Heart right ventricle (tissue), 16 donors: Measurements from ENCODE around the gene GALNT5. TPM values are rescaled to one million over a fixed set of nuclear protein-coding genes. Genes with fewer than 3 reads are reported as not detected.

Source experiments
- ATAC-seq, 8 donors: fragments of 200-7000 bp; cut with Tn5 transposase; one replicate each; pipeline ENCODE4 v1.9.1; 2020; ENCODE audit warnings: mild to moderate bottlenecking in 8 of 8, moderate library complexity in 8 of 8, moderate number of reproducible peaks in 1 of 8
- DNase-seq, 2 donors: peaks; one replicate each; pipeline ENCODE4 v3.0.0-alpha.2; 2020
- H3K27ac ChIP-seq, 10 donors: fragments of 200-600 bp; sonication (generic) in 2 of 10; one replicate each; pipeline versions ENCODE4 v1.5.0 to v1.8.0; 2020 to 2022; ENCODE audit warnings: mild to moderate bottlenecking in 3 of 10
- H3K27me3 ChIP-seq, 7 donors: fragments of 200-600 bp; one replicate each; pipeline ENCODE4 v1.8.0; 2021 to 2022; ENCODE audit warnings: mild to moderate bottlenecking in 2 of 7
- H3K36me3 ChIP-seq, 9 donors: fragments of 200-600 bp; sonication (generic) in 1 of 9; one replicate each; pipeline versions ENCODE4 v1.5.0 to v1.8.0; 2020 to 2022; ENCODE audit warnings: mild to moderate bottlenecking in 2 of 9
- H3K4me1 ChIP-seq, 9 donors: fragments of 200-600 bp; sonication (generic) in 1 of 9; one replicate each; pipeline versions ENCODE4 v1.5.0 to v1.8.0; 2020 to 2022; ENCODE audit warnings: mild to moderate bottlenecking in 4 of 9
- H3K4me3 ChIP-seq, 10 donors: fragments of 200-600 bp; sonication (generic) in 2 of 10; one replicate each; pipeline versions ENCODE4 v1.5.0 to v1.8.0; 2020 to 2022; ENCODE audit warnings: mild to moderate bottlenecking in 7 of 10, moderate library complexity in 2 of 10
- H3K9me3 ChIP-seq, 11 donors: fragments of 200-600 bp in 10 of 11; sonication (generic) in 2 of 11; one replicate each; pipeline versions ENCODE4 v1.5.0 to v1.8.0; 2013 to 2022; ENCODE audit warnings: mild to moderate bottlenecking in 2 of 11, control low read depth in 1 of 11, moderate library complexity in 1 of 11
- CTCF ChIP-seq, 9 donors: fragments of 200-600 bp; sonication (generic) in 2 of 9; IDR thresholded peaks; one replicate each; pipeline versions ENCODE4 v1.5.0 to v1.8.0; 2021 to 2022; ENCODE audit warnings: antibody characterized with exemption in 9 of 9, mild to moderate bottlenecking in 5 of 9, moderate library complexity in 1 of 9
- WGBS, 2 donors: extraction: QIAGEN DNeasy Blood & Tissue Kit; methylation state at CpG; one replicate each; pipeline ENCODE4 v1.1.7; 2013; ENCODE audit warnings: inconsistent platforms in 1 of 2; 5-methylcytosine and 5-hydroxymethylcytosine counted together
- intact Hi-C, 10 donors: fragments of 100-400 bp; cut with DNase I; formaldehyde crosslinking; loops; one replicate each; pipeline versions ENCODE4 v1.11.1 to v1.14.2; 2022
- polyA plus RNA-seq, 2 donors: library from polyadenylated mRNA; stranded (reverse); fragments of 200-250 nt; gene quantifications; one replicate each; pipeline ENCODE4 v1.2.3, GENCODE V29; 2013
- total RNA-seq, 10 donors: library from RNA; stranded (reverse); fragmentation: NEBNext Ultra II Directional in 3 of 10; extraction: Animal tissue kit (Norgen Biotek cat#: 25700) in 3 of 10; gene quantifications; one replicate each; pipeline versions ENCODE4 v1.2.1 to v1.2.4, GENCODE V29; 2021 to 2023
- donor health status: Arrhythmogenic right ventricular cardiomyopathy.
- donor health status: ischemic (EF 13 %, LVEDD 7.1; RV severe dilation, severe dysfunction).
- donor health status: healthy with polysubstance abuse.
- donor health status: DM: no; HTN: yes; CAD: no.
- donor health status: DM: no; HTN: no; CAD: no.
- donor health status: ischemic (EF 25% LVEDD 6.9; RV normal size, moderate dysfunction).
- donor health status: ischemic (EF 25% LVEDD 5.7; RV mildly dilated, moderate dysfunction).
- donor health status: healthy.
- donor health status: DM: yes; HTN: yes; CAD: no.
- donor health status: Ischemic cardiomyopathy.
- donor health status: ischemic (EF 35%, LVEDD 5.7; RV mildly dilated, moderate dysfunction).
- donor health status: nonischemic (EF 11% LVEDD 7.7; RV severe dilation, severe dysfunction).
- donor health status: DM: yes; HTN: yes; CAD: no.
- donor health status: PGD.
- donor health status: ischemic (EF 29% LVEDD 5.4; RV normal size, mild dysfunction).
- donor health status: nonischemic (EF 23%, LVEDD 6.1; RV moderate dilation, normal function).

The GALNT5 gene
- total and polyA plus RNA-seq, 12 donors = 0.06 to 0.74 (median 0.23) TPM; not detected in 1

- H3K4me1 ChIP-seq = peaks cover 0 to 5% (median 0%) of the 10 kb centered on the region in 9 donors
- ATAC-seq (no peak), DNase-seq (no peak)
- no peaks in the 10 kb centered on the region for H3K9me3 ChIP-seq
- H3K27ac ChIP-seq = no peak overlapping the region
- H3K4me3 ChIP-seq = no peak overlapping the region
- intact Hi-C loops = no loop called here
- 91 to 96% methylated on average over 2 of the region's 2 CpGs for WGBS, 2 donors
- TF ChIP-seq CTCF (IDR thresholded peaks at IDR 0.05) = no peak
- H3K27me3 ChIP-seq = no peaks in the 10 kb centered on the region
- H3K36me3 ChIP-seq = no peaks in the 10 kb centered on the region
These were observed 76.0 kb downstream of the GALNT5 start for GRCh38 chr2:157333304-157334047.

GRCh38 chr2:157334335-157334734 is 76.8 kb downstream of the GALNT5 start:
- Histone ChIP-seq H3K4me3 (no peak overlapping the region), H3K9me3 (no peaks in the 10 kb centered on the region), H3K27me3 (no peaks in the 10 kb centered on the region), H3K36me3 (no peaks in the 10 kb centered on the region), H3K4me1 (peaks cover 0 to 5% (median 0%) of the 10 kb centered on the region in 9 donors), H3K27ac (no peak overlapping the region)
- 64 to 71% methylated on average over 4 of the region's 4 CpGs for WGBS, 2 donors
- TF ChIP-seq CTCF (IDR thresholded peaks at IDR 0.05) = no peak
- DNase-seq (no peak), ATAC-seq (no peak)
- intact Hi-C loops = no loop called here

- WGBS, 2 donors = 76 to 83% methylated on average over 3 of the region's 3 CpGs
These were observed 77.3 kb downstream of the GALNT5 start for GRCh38 chr2:157334797-157335196.

More at GRCh38 chr2:157334797-157335196, 77.3 kb downstream of the GALNT5 start:
- no peaks in the 10 kb centered on the region for H3K36me3 ChIP-seq
- no peaks in the 10 kb centered on the region for H3K9me3 ChIP-seq
- ATAC-seq (no peak), DNase-seq (no peak)
- TF ChIP-seq CTCF (IDR thresholded peaks at IDR 0.05) = no peak
- H3K27me3 ChIP-seq = no peaks in the 10 kb centered on the region
- no peak overlapping the region for H3K27ac ChIP-seq
- H3K4me3 ChIP-seq = no peak overlapping the region
- intact Hi-C loops = no loop called here
- peaks cover 0 to 5% (median 0%) of the 10 kb centered on the region in 9 donors for H3K4me1 ChIP-seq
